Heart left ventricle (tissue), 16 donors: Measurements from ENCODE around the gene DNMT3A. TPM values are rescaled to one million over a fixed set of nuclear protein-coding genes. Genes with fewer than 3 reads are reported as not detected.

Experiments used
- ATAC-seq, 4 donors: fragments of 200-7000 bp; cut with Tn5 transposase; one replicate each; pipeline ENCODE4 v1.9.1; 2020 to 2022; ENCODE audit warnings: moderate library complexity in 4 of 4, mild to moderate bottlenecking in 3 of 4, moderate number of reproducible peaks in 1 of 4
- DNase-seq, 5 donors: peaks; one replicate each; pipeline ENCODE4 v3.0.0-alpha.2; 2020
- H3K27ac ChIP-seq, 12 donors: fragments of 200-600 bp; sonication (generic) in 4 of 12; one replicate each; pipeline versions ENCODE4 v1.5.0 to v1.8.0; 2016 to 2022; ENCODE audit warnings: mild to moderate bottlenecking in 2 of 12
- H3K27me3 ChIP-seq, 9 donors: fragments of 200-600 bp; sonication (generic) in 2 of 9; one replicate each; pipeline versions ENCODE4 v1.5.1 to v1.8.0; 2016 to 2022; ENCODE audit warnings: mild to moderate bottlenecking in 3 of 9
- H3K36me3 ChIP-seq, 9 donors: fragments of 200-600 bp; sonication (generic) in 2 of 9; one replicate each; pipeline versions ENCODE4 v1.5.0 to v1.8.0; 2018 to 2022; ENCODE audit warnings: mild to moderate bottlenecking in 2 of 9
- H3K4me1 ChIP-seq, 12 donors: fragments of 200-600 bp; sonication (generic) in 4 of 12; one replicate each; pipeline versions ENCODE4 v1.5.0 to v1.8.0; 2016 to 2022; ENCODE audit warnings: mild to moderate bottlenecking in 3 of 12
- H3K4me3 ChIP-seq, 12 donors: fragments of 200-600 bp; sonication (generic) in 4 of 12; one replicate each; pipeline versions ENCODE4 v1.5.0 to v1.8.0; 2017 to 2022; ENCODE audit warnings: mild to moderate bottlenecking in 9 of 12, moderate library complexity in 4 of 12
- H3K9me3 ChIP-seq, 12 donors: fragments of 200-600 bp; sonication (generic) in 4 of 12; one replicate each; pipeline versions ENCODE4 v1.5.0 to v1.8.0; 2016 to 2022; ENCODE audit warnings: mild to moderate bottlenecking in 1 of 12
- CTCF ChIP-seq, 12 donors: fragments of 200-600 bp; sonication (generic) in 4 of 12; IDR thresholded peaks; one replicate each; pipeline versions ENCODE4 v1.5.0 to v1.8.0; 2018 to 2022; ENCODE audit warnings: antibody characterized with exemption in 12 of 12, mild to moderate bottlenecking in 5 of 12
- POLR2A ChIP-seq, 2 donors: fragments of 450-650 bp; IDR thresholded peaks; one replicate each; pipeline ENCODE4 v1.6.1; 2017; ENCODE audit warnings: antibody characterized with exemption in 2 of 2, mild to moderate bottlenecking in 2 of 2, moderate library complexity in 2 of 2
- WGBS, 4 donors: extraction: QIAGEN DNeasy Blood & Tissue Kit in 2 of 4; methylation state at CpG; one replicate each; pipeline versions ENCODE4 v1.1.5 to v1.1.7; 2013 to 2018; 5-methylcytosine and 5-hydroxymethylcytosine counted together
- intact Hi-C, 10 donors: fragments of 100-400 bp; cut with DNase I; formaldehyde crosslinking; loops; one replicate each; pipeline versions ENCODE4 v1.11.1 to v1.14.2; 2022
- polyA plus RNA-seq, 2 donors: library from polyadenylated mRNA; stranded (reverse); fragments of 200-250 nt; gene quantifications; one replicate each; pipeline ENCODE4 v1.2.3, GENCODE V29; 2013
- total RNA-seq, 9 donors: library from RNA; depleted of rRNA in 2 of 9; stranded (reverse); fragments of >200 nt in 2 of 9; fragmentation: NEBNext Ultra II Directional in 3 of 9; extraction: Animal tissue kit (Norgen Biotek cat#: 25700) in 3 of 9; gene quantifications; one replicate each; pipeline versions ENCODE4 v1.1.0 to v1.2.4, GENCODE V29; 2016 to 2023
- donor health status: ischemic (EF 13 %, LVEDD 7.1; RV severe dilation, severe dysfunction).
- donor health status: healthy with polysubstance abuse.
- donor health status: DM: no; HTN: yes; CAD: no.
- donor health status: DM: no; HTN: no; CAD: no.
- donor health status: ischemic (EF 25% LVEDD 6.9; RV normal size, moderate dysfunction).
- donor health status: ischemic (EF 25% LVEDD 5.7; RV mildly dilated, moderate dysfunction).
- donor health status: healthy.
- donor health status: DM: yes; HTN: yes; CAD: no.
- donor health status: ischemic (EF 35%, LVEDD 5.7; RV mildly dilated, moderate dysfunction).
- donor health status: nonischemic (EF 11% LVEDD 7.7; RV severe dilation, severe dysfunction).
- donor health status: DM: yes; HTN: yes; CAD: no.
- donor health status: PGD.
- donor health status: ischemic (EF 29% LVEDD 5.4; RV normal size, mild dysfunction).
- donor health status: nonischemic (EF 23%, LVEDD 6.1; RV moderate dilation, normal function).

The DNMT3A gene
- total and polyA plus RNA-seq, 11 donors, result 3.5 to 26.0 (median 16.0) TPM

DNA sequence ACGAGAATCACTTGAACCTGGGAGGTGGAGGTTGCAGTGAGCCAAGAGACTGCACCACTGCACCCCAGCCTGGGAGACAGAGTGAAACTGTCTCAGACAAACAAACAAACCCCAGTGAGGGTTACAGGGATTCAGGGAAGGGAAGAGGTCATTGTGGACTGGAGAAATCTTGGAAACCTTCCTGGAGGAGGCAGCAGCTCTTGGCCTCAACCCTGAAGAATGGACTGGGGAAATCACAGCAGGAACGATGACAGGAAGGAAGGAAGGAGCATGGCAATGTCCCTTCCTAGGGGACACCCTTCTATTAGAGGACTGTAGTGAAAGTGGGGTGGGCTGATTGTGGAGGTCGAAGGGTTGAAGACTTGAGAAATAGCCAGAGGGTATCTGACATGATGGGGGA is 72.5 kb downstream of the DNMT3A start:
- no peak for ATAC-seq
- Histone ChIP-seq H3K27ac (no peak overlapping the region), H3K27me3 (no peaks in the 10 kb centered on the region), H3K4me1 (peaks cover 0 to 25% (median 8%) of the 10 kb centered on the region in 12 donors), H3K36me3 (peaks cover 0 to 88% (median 50%) of the 10 kb centered on the region in 9 donors), H3K9me3 (no peaks in the 10 kb centered on the region), H3K4me3 (no peak overlapping the region)
- TF ChIP-seq CTCF (IDR thresholded peaks at IDR 0.05) (no peak), POLR2A (IDR thresholded peaks at IDR 0.05) (no peak)
- 81 to 89% (median 85%) methylated on average over 3 of the region's 3 CpGs for WGBS, 4 donors
- intact Hi-C loops, result no loop called here
- DNase-seq, result no peak

DNA sequence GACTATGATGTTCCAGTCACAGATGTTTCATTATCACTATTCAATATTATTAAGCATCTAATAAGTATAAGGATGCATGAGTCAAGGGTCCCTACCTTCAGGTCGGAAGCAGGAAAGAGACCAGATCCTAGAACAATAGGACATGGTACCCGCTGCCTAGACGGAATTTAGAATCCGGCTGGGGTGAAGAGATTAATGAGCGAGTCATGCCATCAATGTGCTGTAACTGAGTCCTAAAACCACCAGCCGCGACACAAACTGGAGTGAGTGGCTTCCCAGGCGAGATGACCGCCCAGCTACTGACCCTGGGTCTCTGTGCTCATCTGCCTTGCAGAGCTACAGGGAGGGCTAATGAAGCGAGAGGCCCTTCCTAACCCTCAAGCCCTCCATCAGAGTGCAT is 73.6 kb downstream of the DNMT3A start:
- intact Hi-C loops, result no loop called here
- H3K36me3 ChIP-seq, result peaks cover 0 to 77% (median 54%) of the 10 kb centered on the region in 9 donors
- ATAC-seq (no peak), DNase-seq (no peak)
- H3K4me1 ChIP-seq, result peaks cover 0 to 14% (median 3%) of the 10 kb centered on the region in 12 donors
- no peak overlapping the region for H3K27ac ChIP-seq
- 84 to 95% (median 93%) methylated on average over 10 of the region's 10 CpGs for WGBS, 4 donors
- TF ChIP-seq CTCF (IDR thresholded peaks at IDR 0.05), result no peak
- no peak for TF ChIP-seq POLR2A (IDR thresholded peaks at IDR 0.05)
- H3K4me3 ChIP-seq, result no peak overlapping the region
- H3K27me3 ChIP-seq, result no peaks in the 10 kb centered on the region
- H3K9me3 ChIP-seq, result no peaks in the 10 kb centered on the region

GRCh38 chr2:25266399-25266798 is 75.3 kb downstream of the DNMT3A start:
- Histone ChIP-seq H3K27me3 (no peaks in the 10 kb centered on the region), H3K4me1 (peaks cover 0 to 11% (median 0%) of the 10 kb centered on the region in 12 donors), H3K27ac (no peak overlapping the region), H3K9me3 (no peaks in the 10 kb centered on the region), H3K36me3 (peaks cover 0 to 65% (median 49%) of the 10 kb centered on the region in 9 donors), H3K4me3 (no peak overlapping the region)
- TF ChIP-seq POLR2A (IDR thresholded peaks at IDR 0.05) (no peak), CTCF (IDR thresholded peaks at IDR 0.05) (no peak)
- intact Hi-C loops, result no loop called here
- no peak for ATAC-seq
- no peak for DNase-seq

DNA sequence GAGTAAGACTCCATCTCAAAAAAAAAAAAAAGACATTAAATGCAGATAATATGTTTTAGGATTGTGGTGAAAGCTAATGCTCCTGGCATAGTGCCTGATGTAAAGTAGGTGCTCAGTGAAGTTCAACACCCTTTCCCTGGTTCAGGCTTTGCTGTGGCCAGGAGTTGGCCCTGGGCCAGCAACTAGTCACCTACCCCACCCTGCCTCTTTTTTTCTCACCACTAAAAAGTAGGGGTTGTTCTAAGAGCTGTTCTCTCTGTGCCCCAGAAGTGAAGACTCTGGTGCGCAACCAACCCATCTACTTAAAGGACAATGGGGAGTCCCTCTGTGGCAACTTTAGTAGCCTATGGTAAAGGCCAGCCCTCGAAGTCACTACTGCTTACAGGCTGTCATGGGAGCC is 75.9 kb downstream of the DNMT3A start:
- TF ChIP-seq CTCF (IDR thresholded peaks at IDR 0.05), result no peak
- no peak for TF ChIP-seq POLR2A (IDR thresholded peaks at IDR 0.05)
- H3K36me3 ChIP-seq, result peaks cover 0 to 59% (median 43%) of the 10 kb centered on the region in 9 donors
- ATAC-seq, result no peak
- H3K4me1 ChIP-seq, result peaks cover 0 to 11% (median 0%) of the 10 kb centered on the region in 12 donors
- H3K27ac ChIP-seq, result no peak overlapping the region
- peak in 1 of 5 donors; percentile 28 for DNase-seq
- H3K27me3 ChIP-seq, result no peaks in the 10 kb centered on the region
- 85 to 100% (median 99%) methylated on average over 2 of the region's 2 CpGs for WGBS, 4 donors
- H3K9me3 ChIP-seq, result no peaks in the 10 kb centered on the region
- H3K4me3 ChIP-seq, result no peak overlapping the region
- intact Hi-C loops, result no loop called here
